Esophagus (tissue), 2 donors: ENCODE data around the gene MXD1. TPM values are rescaled to one million over a fixed set of nuclear protein-coding genes. Genes with fewer than 3 reads are reported as not detected.

Experiments
- H3K27ac ChIP-seq, 2 donors: one replicate each; pipeline ENCODE4 v1.5.1; 2013; ENCODE audit warnings: low read depth in 2 of 2, mild to moderate bottlenecking in 2 of 2, inconsistent platforms in 1 of 2, low read length in 1 of 2, moderate library complexity in 1 of 2
- H3K27me3 ChIP-seq, 2 donors: one replicate each; pipeline ENCODE4 v1.6.1; 2013; ENCODE audit warnings: low read length in 2 of 2, control low read depth in 1 of 2, mild to moderate bottlenecking in 1 of 2; ENCODE audit not compliant: insufficient read depth in 2 of 2, control insufficient read depth in 1 of 2
- H3K36me3 ChIP-seq, 2 donors: one replicate each; pipeline ENCODE4 v1.6.1; 2013; ENCODE audit warnings: low read length in 1 of 2; ENCODE audit not compliant: control insufficient read depth in 2 of 2, insufficient read depth in 2 of 2
- H3K4me1 ChIP-seq, 2 donors: one replicate each; pipeline ENCODE4 v1.6.1; 2013; ENCODE audit warnings: low read length in 1 of 2; ENCODE audit not compliant: control insufficient read depth in 2 of 2, insufficient read depth in 2 of 2
- H3K4me3 ChIP-seq, 2 donors: one replicate each; pipeline ENCODE4 v1.5.1; 2013; ENCODE audit warnings: low read length in 2 of 2, mild to moderate bottlenecking in 2 of 2, low read depth in 1 of 2, moderate library complexity in 1 of 2
- H3K9me3 ChIP-seq, 2 donors: one replicate each; pipeline ENCODE4 v1.6.1; 2013; ENCODE audit warnings: mild to moderate bottlenecking in 2 of 2, low read depth in 1 of 2, low read length in 1 of 2, moderate library complexity in 1 of 2; ENCODE audit not compliant: control insufficient read depth in 2 of 2, insufficient read depth in 1 of 2
- WGBS, 2 donors: extraction: QIAGEN DNeasy Blood & Tissue Kit; methylation state at CpG; one replicate each; pipeline ENCODE4 v1.1.7; 2013; 5-methylcytosine and 5-hydroxymethylcytosine counted together
- polyA plus RNA-seq, 2 donors: library from polyadenylated mRNA; stranded (reverse); fragments of 200-250 nt; gene quantifications; one replicate each; pipeline ENCODE4 v1.2.3, GENCODE V29; 2013
- donor health status: healthy with polysubstance abuse.
- donor health status: Bipolar disorder and iron deficiency.

The MXD1 gene
- polyA plus RNA-seq, 2 donors: 75.9 to 140 TPM

GRCh38 chr2:69973335-69973735 is 58.4 kb downstream of the MXD1 start:
- no peaks in the 10 kb centered on the region for H3K27me3 ChIP-seq
- H3K4me3 ChIP-seq: no peak overlapping the region
- peaks cover 3 to 4% of the 10 kb centered on the region in 2 donors for H3K4me1 ChIP-seq
- H3K27ac ChIP-seq: no peak overlapping the region
- WGBS, 2 donors: 63 to 64% methylated on average over 4 of the region's 4 CpGs
- H3K9me3 ChIP-seq: no peaks in the 10 kb centered on the region
- no peaks in the 10 kb centered on the region for H3K36me3 ChIP-seq

DNA sequence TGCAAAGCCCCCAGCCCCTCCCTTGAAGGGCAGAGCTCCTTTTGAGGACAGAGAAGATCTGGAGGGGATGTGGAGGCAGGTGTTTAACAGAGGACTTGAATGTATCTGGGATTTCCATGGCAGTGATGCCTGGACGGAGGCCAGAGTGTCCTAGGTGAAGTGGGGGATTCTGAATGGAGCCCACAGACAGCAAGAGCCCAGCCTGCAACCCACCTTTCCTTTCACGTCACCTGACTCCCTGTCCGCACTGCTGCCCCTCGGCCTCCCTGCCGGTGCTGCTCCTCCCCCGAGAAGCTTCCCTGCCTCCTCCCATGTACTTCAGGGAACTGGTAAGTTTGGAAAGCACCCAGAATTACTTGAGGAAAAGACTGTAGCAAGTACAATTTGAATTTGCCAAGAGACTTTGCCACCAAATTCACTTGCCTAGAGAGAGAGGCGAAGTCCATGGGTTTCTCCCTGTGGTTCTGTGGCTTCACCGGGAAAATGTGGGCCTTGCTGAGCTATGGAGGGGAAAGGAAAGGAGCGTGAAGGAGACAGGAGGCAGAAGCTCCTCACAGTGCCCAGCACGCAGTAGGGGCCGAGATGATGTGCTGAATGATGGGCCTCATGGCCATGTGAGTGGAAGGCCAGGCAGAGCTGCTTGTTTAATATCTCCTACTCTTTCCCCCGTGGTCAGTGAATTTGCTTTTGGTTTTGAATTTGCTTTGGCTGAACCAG is 60.4 kb downstream of the MXD1 start:
- no peaks in the 10 kb centered on the region for H3K27me3 ChIP-seq
- no peak overlapping the region for H3K4me3 ChIP-seq
- H3K9me3 ChIP-seq: no peaks in the 10 kb centered on the region
- no peaks in the 10 kb centered on the region for H3K36me3 ChIP-seq
- H3K4me1 ChIP-seq: peaks cover 4 to 6% of the 10 kb centered on the region in 2 donors
- 87 to 91% methylated on average over 12 of the region's 12 CpGs for WGBS, 2 donors
- no peak overlapping the region for H3K27ac ChIP-seq

GRCh38 chr2:69975853-69976462 is 61.0 kb downstream of the MXD1 start:
- H3K27ac ChIP-seq: no peak overlapping the region
- WGBS, 2 donors: 78 to 85% methylated on average over 13 of the region's 13 CpGs

DNA sequence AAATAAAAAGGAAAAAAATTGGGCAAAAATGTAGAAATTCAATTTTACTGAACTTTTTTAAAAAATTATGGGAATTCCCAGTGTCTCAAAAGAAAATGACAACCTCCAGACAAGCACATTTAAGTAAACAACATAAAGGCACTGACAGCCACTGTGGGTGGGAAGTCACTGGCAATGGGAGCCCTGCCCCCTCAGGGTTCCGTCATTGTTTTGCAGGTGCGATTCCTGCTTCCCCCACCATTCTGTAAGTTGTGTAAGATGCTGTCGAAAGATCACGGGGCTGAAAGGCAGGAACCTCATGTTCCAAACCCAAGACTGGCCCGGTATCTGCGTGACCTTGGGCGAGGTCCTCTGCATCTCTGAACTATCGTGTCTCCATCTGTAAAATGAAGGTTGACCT is 62.3 kb downstream of the MXD1 start:
- WGBS, 2 donors: 90 to 91% methylated on average over 8 of the region's 8 CpGs
- no peak overlapping the region for H3K27ac ChIP-seq

More at GRCh38 chr2:69975853-69976462, 61.0 kb downstream of the MXD1 start:
- H3K36me3 ChIP-seq: no peaks in the 10 kb centered on the region
- no peak overlapping the region for H3K4me3 ChIP-seq
- no peaks in the 10 kb centered on the region for H3K9me3 ChIP-seq
- H3K27me3 ChIP-seq: no peaks in the 10 kb centered on the region
- peaks cover 4 to 6% of the 10 kb centered on the region in 2 donors for H3K4me1 ChIP-seq

GRCh38 chr2:69977906-69978482 is 63.1 kb downstream of the MXD1 start:
- H3K4me1 ChIP-seq: peaks cover 4 to 6% of the 10 kb centered on the region in 2 donors
- H3K4me3 ChIP-seq: no peak overlapping the region
- H3K27me3 ChIP-seq: no peaks in the 10 kb centered on the region
- no peaks in the 10 kb centered on the region for H3K36me3 ChIP-seq
- WGBS, 2 donors: 72 to 81% methylated on average over 4 of the region's 4 CpGs
- no peaks in the 10 kb centered on the region for H3K9me3 ChIP-seq
- no peak overlapping the region for H3K27ac ChIP-seq

More for the DNA sequence above, 62.3 kb downstream of the MXD1 start:
- peaks cover 4 to 6% of the 10 kb centered on the region in 2 donors for H3K4me1 ChIP-seq
- H3K36me3 ChIP-seq: no peaks in the 10 kb centered on the region
- H3K27me3 ChIP-seq: no peaks in the 10 kb centered on the region
- no peak overlapping the region for H3K4me3 ChIP-seq
- no peaks in the 10 kb centered on the region for H3K9me3 ChIP-seq

DNA sequence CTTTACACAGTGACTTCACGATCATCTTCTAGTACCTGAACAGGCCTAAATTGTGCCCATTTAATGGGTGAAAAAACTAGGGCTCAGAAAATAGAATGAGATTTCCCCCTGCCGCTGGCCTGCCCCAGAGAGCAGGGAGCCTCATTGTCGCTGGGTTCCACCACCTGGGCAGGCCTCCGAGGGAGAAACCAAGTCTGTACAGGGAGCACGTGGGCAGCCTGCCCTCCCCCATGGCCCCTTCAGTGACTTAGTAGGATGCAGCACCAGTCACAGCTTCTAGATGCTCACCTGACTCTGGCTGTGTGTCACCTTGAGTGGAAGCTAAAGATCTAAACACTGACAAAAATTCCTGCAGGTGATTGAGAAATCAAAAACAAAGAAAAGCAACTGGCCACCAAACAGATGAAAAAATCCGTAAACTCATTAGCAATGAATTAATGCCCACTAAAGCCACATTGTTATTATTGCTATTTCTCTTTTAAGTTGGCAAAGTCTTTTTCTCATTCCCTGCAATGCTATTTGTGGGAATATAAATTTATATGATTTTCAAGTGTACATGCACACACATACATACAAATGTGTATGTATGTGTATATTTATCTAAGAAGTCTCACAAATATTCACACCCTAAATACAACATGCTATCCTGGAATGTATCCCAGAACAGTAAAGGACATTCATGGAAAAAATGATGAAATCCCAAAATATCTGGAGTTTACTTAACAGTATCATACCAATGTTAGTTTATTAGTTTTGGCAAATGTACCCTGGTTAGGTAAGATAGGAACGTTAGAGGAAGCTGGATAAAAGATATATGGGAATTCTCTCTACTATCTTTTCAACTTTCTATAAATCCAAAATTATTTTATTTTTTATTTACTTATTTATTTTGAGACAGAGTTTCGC is 65.2 kb downstream of the MXD1 start:
- Histone ChIP-seq H3K9me3 (no peaks in the 10 kb centered on the region), H3K4me3 (no peak overlapping the region), H3K27me3 (no peaks in the 10 kb centered on the region), H3K27ac (no peak overlapping the region), H3K4me1 (peaks cover 4 to 6% of the 10 kb centered on the region in 2 donors), H3K36me3 (no peaks in the 10 kb centered on the region)
- WGBS, 2 donors: 82% methylated on average over 8 of the region's 8 CpGs

GRCh38 chr2:69983392-69983966 is 68.6 kb downstream of the MXD1 start:
- Histone ChIP-seq H3K36me3 (no peaks in the 10 kb centered on the region), H3K4me3 (no peak overlapping the region), H3K9me3 (no peaks in the 10 kb centered on the region), H3K4me1 (peaks cover 0 to 2% of the 10 kb centered on the region in 2 donors), H3K27me3 (no peaks in the 10 kb centered on the region), H3K27ac (no peak overlapping the region)
- WGBS, 2 donors: 82 to 92% methylated on average over 3 of the region's 3 CpGs

DNA sequence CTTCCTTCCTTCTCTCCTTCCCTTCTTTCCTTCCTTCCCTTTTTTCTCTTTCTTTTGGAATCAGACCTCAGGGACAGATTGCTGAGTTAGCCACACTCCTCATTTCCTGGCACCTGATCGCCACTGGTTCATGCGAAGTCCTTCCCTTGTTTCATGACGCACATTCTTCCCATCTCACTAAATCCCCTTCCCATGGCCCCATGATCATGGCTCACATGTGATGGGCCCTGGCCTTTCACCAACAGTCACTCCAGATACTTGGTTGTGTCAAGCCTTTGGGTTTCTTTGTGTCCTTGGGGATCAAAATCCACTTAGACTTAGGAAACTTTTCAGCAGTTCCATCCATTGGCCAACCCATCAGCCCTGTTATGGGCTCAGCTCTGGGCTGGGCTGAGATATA is 70.3 kb downstream of the MXD1 start:
- whole genome bisulfite sequencing, 2 donors: 93 to 99% methylated on average over 3 of the region's 3 CpGs
- H3K4me3 ChIP-seq: no peak overlapping the region
- peaks cover 0 to 2% of the 10 kb centered on the region in 2 donors for H3K4me1 ChIP-seq
- no peaks in the 10 kb centered on the region for H3K27me3 ChIP-seq
- H3K27ac ChIP-seq: no peak overlapping the region
- H3K36me3 ChIP-seq: no peaks in the 10 kb centered on the region
- no peaks in the 10 kb centered on the region for H3K9me3 ChIP-seq

DNA sequence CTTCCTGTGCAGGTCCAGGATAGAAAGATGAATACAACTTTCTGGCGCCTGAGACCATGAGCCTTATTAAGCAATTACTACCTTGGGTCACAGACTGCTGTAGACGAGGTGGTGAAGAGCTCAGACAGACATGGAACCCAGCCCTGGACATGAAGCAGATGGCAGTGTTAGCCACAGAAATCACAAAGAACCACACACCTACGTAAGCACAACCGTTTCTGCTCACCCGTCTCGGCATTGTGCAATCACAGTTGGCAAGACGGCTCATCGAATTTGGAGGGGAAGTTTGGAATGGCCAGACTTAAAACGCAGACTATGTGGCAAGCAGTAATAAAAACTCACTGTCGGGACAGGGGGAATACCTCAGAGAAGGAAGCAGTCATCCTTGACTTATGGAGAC is 70.8 kb downstream of the MXD1 start:
- Histone ChIP-seq H3K27ac (no peak overlapping the region), H3K36me3 (no peaks in the 10 kb centered on the region), H3K9me3 (no peaks in the 10 kb centered on the region), H3K27me3 (no peaks in the 10 kb centered on the region), H3K4me1 (peaks cover 0 to 2% of the 10 kb centered on the region in 2 donors), H3K4me3 (no peak overlapping the region)
- WGBS, 2 donors: 89 to 94% methylated on average over 10 of the region's 10 CpGs
